ENCODE data around the gene KCNAB2.

The KCNAB2 gene

DNA sequence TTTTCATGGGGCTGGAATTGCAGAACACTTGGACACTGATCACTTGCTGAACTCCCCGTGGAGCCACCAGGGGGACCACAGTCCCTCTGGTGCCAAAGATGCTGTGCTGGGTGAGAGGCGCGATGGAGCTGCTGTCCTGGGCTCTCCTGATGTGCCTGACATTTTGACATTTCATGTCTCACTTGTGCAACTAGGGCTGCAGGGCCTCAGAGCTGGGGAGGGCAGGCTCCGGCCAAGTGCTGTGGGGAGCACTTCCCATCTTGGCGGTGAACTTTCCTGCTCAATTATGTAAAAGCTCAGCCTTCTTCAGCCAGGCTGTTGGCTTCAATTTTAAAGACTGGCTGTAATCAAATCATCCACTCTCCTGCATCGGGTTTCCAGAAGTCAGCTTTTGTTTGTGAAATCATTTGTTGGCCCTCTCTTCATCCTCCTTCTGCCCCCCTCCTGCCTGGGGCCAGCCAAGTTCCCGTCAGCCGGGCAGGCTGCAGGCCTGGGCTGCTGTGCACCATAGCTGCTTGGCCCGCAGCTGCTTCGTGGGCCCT lies 36.8 kb downstream of the KCNAB2 start:
- no peak overlapping the region for H3K4me3 Mint-ChIP-seq
- H3K27me3 Mint-ChIP-seq = no peaks in the 10 kb centered on the region
- DNase-seq (ENCODE audit: low spot score in 2 of 2) = no peak
- H3K36me3 Mint-ChIP-seq = peaks cover 23% of the 10 kb centered on the region
- no peak overlapping the region for H3K27ac Mint-ChIP-seq
- no peak for ATAC-seq (ENCODE audit: low read depth)
- H3K4me1 Mint-ChIP-seq = no peaks in the 10 kb centered on the region
- no peaks in the 10 kb centered on the region for H3K9me3 Mint-ChIP-seq

DNA sequence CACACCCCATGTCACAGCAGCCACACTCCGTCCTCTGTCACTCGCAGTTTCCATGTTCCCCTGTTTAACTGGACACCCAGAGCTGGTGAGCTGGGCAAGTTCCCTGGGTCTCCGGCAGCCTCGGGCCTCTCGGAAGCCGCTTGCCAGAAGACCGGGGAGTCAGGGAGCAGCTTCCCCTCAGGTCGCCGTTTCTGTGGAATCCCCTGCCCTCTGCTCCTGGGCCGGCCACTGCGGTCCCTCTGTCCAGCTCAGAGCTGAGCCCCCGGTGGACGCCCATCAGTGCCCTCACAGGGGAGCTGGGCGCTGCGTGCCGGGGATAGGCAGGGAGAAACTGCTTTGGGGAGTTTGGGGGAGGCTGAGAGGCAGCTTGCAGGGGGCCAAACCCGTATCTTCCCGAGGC lies 37.7 kb downstream of the KCNAB2 start:
- Mint-ChIP-seq H3K27ac (no peak overlapping the region), H3K4me1 (no peaks in the 10 kb centered on the region), H3K36me3 (peaks cover 21% of the 10 kb centered on the region)

DNA sequence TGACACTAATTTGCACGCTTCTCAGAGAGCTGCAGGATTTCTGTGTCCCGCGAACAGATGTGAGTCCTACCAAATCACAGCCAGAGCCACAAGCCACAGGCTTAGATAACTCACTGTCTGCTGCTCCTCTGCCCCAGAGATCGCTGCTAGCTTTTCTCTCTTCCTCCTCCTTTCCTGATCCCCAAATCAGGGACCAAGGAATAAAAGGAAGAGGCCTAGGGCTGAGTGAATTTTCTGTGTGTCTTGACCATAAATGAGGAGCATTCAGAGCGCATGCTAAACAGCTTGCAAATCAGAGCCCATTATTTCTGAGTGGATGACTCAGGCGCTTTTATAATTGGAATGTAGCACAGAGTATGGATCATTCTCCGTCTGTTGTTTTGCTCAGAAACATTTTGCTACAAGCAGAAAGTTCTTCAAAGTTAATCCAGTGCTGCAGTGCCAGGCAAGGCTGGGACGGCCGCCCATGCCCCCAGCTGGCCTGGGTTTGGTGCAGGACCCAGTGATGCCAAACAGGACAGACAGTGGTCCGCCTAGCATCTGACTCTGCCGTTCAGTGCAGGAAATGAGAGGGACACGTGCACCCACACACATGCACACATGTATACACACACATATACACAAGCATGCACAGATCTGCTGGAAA lies 38.2 kb downstream of the KCNAB2 start:
- Mint-ChIP-seq H3K27me3 (no peaks in the 10 kb centered on the region), H3K4me3 (no peak overlapping the region), H3K4me1 (no peaks in the 10 kb centered on the region), H3K36me3 (peaks cover 19% of the 10 kb centered on the region), H3K9me3 (no peaks in the 10 kb centered on the region), H3K27ac (no peak overlapping the region)
- ATAC-seq (ENCODE audit: low read depth) (no peak), DNase-seq (ENCODE audit: low spot score in 2 of 2) (no peak)

More for the DNA sequence above, 37.7 kb downstream of the KCNAB2 start:
- ATAC-seq (ENCODE audit: low read depth) = no peak
- no peak overlapping the region for H3K4me3 Mint-ChIP-seq
- no peak for DNase-seq (ENCODE audit: low spot score in 2 of 2)
- no peaks in the 10 kb centered on the region for H3K9me3 Mint-ChIP-seq
- H3K27me3 Mint-ChIP-seq = no peaks in the 10 kb centered on the region

DNA sequence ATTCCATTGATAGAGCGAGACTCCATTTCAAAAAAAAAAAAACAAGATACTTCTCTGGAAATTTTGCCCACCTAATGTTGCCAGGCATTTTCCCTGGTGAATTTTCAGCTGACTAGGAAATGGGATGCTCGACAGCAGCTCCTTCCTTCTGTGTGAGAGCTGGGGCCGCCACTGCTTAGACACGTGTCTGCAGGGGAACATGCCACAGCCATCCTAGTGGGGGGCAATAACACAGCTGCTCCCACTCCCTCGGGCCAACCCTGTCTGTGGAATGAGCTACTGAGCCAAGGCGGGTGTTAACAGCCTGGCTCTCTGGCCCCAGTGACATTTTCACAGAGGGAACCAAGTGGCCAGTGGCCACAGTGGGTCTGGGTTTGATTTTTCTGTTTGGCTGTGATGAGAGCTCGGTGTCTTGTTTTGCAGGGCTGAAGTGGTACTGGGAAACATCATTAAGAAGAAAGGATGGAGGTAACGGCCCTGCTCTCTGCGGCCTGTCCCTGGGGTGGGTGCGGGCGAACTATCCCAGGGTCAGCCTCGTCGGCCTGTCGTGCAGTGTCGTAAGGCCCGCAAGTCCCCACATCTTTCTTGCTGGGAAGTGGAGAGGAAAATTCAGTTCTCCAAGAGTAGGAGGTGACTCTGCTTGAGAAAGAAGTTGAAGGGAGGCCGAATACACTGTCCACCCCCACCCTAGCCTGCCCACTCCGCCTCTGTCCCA lies 39.2 kb downstream of the KCNAB2 start:
- ATAC-seq (ENCODE audit: low read depth) = no peak
- Mint-ChIP-seq H3K4me3 (no peak overlapping the region), H3K4me1 (no peaks in the 10 kb centered on the region), H3K27ac (no peak overlapping the region), H3K27me3 (no peaks in the 10 kb centered on the region), H3K36me3 (peaks cover 14% of the 10 kb centered on the region), H3K9me3 (no peaks in the 10 kb centered on the region)
- DNase-seq (ENCODE audit: low spot score in 2 of 2) = no peak

DNA sequence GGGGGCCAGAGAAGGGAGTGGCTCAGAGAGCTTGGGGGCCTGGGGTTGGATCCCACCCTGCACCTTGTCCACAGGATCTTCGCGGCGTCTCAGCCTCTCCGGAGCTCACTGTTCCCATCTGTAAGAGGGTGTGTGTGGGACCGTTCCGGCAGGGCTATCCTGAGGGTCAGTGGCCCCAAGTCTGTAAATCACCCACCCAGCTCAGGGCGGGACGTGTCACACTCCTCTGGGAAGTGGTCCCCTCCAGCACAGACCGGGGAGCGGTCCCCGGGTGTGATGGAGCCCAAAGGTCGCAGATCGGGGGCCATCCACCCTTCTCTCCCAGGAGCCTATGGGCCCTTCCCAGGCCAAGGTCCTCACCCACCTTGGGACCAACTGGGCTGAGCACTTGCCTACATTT lies 40.0 kb downstream of the KCNAB2 start:
- H3K36me3 Mint-ChIP-seq = peaks cover 13% of the 10 kb centered on the region
- no peak overlapping the region for H3K4me3 Mint-ChIP-seq
- no peaks in the 10 kb centered on the region for H3K27me3 Mint-ChIP-seq
- no peaks in the 10 kb centered on the region for H3K9me3 Mint-ChIP-seq
- H3K27ac Mint-ChIP-seq = no peak overlapping the region
- no peak for ATAC-seq (ENCODE audit: low read depth)
- H3K4me1 Mint-ChIP-seq = no peaks in the 10 kb centered on the region
- no peak for DNase-seq (ENCODE audit: low spot score in 2 of 2)

DNA sequence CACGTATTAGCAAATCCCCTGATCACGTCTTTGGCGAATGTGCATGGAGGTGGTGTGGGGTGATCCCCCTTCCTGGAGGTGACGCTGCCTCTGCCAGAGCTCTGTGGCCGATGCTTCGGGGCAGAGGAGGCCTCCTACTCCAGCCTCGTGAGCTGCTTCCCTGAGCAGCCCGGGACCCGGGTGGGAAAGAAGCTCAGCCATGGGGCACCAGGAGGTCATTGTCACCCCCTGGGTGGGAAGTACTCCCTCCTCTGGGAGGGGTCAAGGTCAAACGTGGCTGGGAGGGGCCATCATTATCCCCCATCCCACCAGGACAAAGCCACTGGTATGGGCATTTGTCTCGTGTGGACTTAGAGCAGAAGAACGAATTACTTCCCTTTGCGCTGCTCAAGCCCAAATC lies 40.7 kb downstream of the KCNAB2 start:
- Mint-ChIP-seq H3K4me3 (no peak overlapping the region), H3K9me3 (no peaks in the 10 kb centered on the region), H3K4me1 (no peaks in the 10 kb centered on the region), H3K27me3 (no peaks in the 10 kb centered on the region), H3K27ac (no peak overlapping the region), H3K36me3 (peaks cover 15% of the 10 kb centered on the region)
- DNase-seq (ENCODE audit: low spot score in 2 of 2) = no peak
- ATAC-seq (ENCODE audit: low read depth) = no peak

DNA sequence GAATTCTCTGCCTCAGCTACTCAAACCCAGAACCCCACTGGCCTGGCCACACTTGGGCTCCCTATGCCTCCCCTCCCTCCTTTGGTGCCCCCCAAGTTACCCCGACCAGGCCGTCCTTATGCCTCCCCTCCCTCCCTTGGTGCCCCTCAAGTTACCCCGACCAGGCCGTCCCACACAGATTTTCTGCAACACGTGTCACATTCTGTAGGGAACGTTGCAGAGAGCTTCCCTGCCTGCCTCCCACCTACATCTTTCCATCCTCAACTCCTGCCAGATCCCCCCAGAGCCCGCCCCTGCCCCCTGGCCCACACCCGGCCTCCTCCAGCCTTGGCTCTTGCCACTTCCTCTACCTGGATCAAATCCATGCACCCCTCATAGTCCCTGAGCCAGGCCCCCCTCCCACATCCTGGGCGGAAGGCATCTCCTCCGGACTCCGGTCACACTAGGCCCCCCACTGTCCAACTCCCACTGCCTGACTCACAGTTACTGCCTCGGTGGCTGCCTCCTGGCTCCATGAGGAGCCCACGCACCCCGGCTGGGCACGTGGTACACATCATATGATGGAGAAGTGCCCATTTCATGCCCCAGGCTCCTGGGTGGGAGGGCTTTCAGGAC lies 41.2 kb downstream of the KCNAB2 start:
- Mint-ChIP-seq H3K4me3 (no peak overlapping the region), H3K27ac (no peak overlapping the region), H3K9me3 (no peaks in the 10 kb centered on the region), H3K4me1 (no peaks in the 10 kb centered on the region), H3K36me3 (peaks cover 13% of the 10 kb centered on the region), H3K27me3 (no peaks in the 10 kb centered on the region)
- DNase-seq (ENCODE audit: low spot score in 2 of 2) (no peak), ATAC-seq (ENCODE audit: low read depth) (no peak)

DNA sequence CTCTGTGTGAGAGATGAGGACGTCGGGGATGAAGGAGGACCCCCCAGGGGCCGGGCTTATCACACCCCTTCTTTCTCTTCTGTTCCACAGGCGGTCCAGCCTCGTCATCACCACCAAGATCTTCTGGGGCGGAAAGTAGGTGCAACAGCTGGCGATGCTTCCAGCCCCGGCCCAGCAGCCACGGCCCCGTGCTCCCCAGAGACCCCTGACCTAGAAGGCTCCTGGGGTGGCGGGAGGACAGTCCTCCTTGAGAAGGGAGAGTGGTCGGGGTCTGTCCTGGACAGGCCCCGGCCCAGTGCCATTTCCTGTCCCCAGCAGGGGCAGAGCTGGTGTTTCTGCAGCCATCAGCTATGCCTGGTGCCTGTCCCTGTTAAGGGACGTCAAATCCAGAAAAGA lies 41.7 kb downstream of the KCNAB2 start:
- Mint-ChIP-seq H3K4me1 (no peaks in the 10 kb centered on the region), H3K4me3 (no peak overlapping the region), H3K27ac (no peak overlapping the region), H3K36me3 (peaks cover 13% of the 10 kb centered on the region), H3K9me3 (no peaks in the 10 kb centered on the region), H3K27me3 (no peaks in the 10 kb centered on the region)
- DNase-seq (ENCODE audit: low spot score in 2 of 2) (no peak), ATAC-seq (ENCODE audit: low read depth) (no peak)

DNA sequence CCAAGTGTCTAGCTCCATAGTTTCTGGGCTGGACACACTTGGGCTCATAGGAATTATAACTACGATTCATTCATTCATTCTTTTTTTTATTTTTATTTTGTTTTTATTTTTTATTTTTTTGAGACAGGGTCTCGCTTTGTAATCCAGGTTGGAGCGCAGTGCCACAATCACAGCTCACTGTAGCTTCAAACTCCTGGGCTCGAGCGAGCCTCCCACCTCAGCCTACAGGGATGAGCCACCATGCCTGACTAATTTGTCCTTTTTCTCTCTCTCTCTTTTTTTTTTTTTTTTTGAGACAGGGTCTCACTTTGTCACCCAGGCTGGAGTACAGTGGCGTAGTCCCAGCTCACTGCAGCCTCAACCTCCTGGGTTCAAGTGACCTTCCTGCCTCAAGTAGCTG lies 42.3 kb downstream of the KCNAB2 start:
- Mint-ChIP-seq H3K27me3 (no peaks in the 10 kb centered on the region), H3K27ac (no peak overlapping the region), H3K4me3 (no peak overlapping the region), H3K36me3 (peaks cover 13% of the 10 kb centered on the region), H3K4me1 (no peaks in the 10 kb centered on the region), H3K9me3 (no peaks in the 10 kb centered on the region)
- ATAC-seq (ENCODE audit: low read depth) (no peak), DNase-seq (ENCODE audit: low spot score in 2 of 2) (no peak)

DNA sequence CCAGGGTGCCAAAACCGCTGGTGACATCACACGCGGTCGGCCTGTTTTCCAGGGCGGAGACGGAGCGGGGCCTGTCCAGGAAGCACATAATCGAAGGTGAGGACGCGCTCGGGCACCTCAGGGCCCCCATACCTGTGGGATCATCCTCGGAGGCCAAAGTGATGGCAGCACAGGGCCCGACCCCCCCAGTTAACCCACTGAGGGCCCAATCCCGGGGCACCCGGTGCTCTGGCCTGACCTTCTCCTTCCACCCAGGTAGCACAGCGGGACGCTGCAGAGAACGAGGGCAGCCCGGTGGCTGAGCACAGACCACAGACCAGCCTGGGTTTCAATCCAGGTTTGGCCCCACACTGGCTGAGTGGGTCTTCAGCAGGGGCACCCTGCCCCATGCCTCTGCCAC lies 43.3 kb downstream of the KCNAB2 start:
- peaks cover 13% of the 10 kb centered on the region for H3K36me3 Mint-ChIP-seq
- H3K27me3 Mint-ChIP-seq = no peaks in the 10 kb centered on the region
- no peak for ATAC-seq (ENCODE audit: low read depth)
- no peaks in the 10 kb centered on the region for H3K4me1 Mint-ChIP-seq
- H3K27ac Mint-ChIP-seq = no peak overlapping the region
- no peak overlapping the region for H3K4me3 Mint-ChIP-seq
- DNase-seq (ENCODE audit: low spot score in 2 of 2) = no peak
- no peaks in the 10 kb centered on the region for H3K9me3 Mint-ChIP-seq

DNA sequence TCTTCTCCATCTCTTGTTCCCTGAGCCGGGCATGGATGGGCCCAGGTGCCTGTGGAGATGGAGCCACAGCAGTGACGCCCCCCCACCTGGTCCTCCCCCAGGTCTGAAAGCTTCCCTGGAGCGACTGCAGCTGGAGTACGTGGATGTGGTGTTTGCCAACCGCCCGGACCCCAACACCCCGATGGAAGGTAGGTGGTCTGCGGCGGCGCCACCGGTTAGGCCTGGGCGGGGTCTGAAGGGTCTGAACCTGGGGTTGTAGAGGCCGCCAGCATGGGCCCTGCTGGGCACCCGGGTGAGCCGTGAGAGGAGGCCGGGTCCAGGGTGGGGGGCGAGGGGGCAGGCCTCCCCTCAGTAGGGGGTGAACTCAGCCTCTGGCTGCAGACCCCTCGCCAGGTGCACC lies 44.6 kb downstream of the KCNAB2 start:
- DNase-seq (ENCODE audit: low spot score in 2 of 2) = no peak
- no peak overlapping the region for H3K4me3 Mint-ChIP-seq
- H3K36me3 Mint-ChIP-seq = peaks cover 14% of the 10 kb centered on the region
- ATAC-seq (ENCODE audit: low read depth) = no peak
- H3K9me3 Mint-ChIP-seq = no peaks in the 10 kb centered on the region
- no peaks in the 10 kb centered on the region for H3K4me1 Mint-ChIP-seq
- H3K27me3 Mint-ChIP-seq = no peaks in the 10 kb centered on the region
- H3K27ac Mint-ChIP-seq = no peak overlapping the region

DNA sequence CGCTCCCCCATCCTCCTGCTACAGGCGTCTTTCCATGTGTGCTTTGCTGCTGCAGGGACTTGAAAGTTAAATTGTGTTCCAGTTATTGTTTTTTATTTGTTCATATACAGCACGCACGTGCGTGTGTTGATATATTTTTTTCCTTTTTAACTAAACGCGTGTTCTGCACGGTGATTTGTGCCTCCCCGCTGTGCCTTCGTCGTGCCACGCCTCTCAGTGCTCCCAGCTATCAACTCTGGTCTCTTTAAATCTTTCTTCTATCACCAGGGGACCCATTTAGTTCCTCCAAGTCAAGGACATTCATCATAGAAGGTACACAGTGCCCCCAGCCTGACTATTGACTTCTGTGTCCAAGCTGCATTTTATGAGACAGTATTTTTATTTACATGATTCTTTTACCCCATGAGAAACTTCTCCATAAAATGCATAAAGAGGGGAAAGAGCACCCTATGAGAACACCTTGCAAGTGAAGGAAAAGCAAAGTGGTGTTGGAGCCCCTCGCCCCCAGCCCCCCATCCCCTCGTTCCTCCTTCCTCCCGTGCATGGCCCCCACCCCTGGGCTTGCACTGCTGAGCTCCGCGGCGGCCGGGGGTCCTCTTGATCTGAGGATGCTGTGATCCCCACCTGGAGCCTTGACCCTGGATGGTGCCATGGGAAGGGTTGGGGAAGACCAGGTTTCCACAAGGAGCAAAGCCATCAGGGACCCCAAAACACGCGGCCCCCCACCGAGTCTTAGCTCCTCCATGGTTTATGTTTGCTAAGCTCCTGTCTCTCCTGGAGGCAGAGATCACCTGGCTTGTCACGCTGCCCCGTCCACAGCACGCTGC lies 45.5 kb downstream of the KCNAB2 start:
- H3K27me3 Mint-ChIP-seq = no peaks in the 10 kb centered on the region

DNA sequence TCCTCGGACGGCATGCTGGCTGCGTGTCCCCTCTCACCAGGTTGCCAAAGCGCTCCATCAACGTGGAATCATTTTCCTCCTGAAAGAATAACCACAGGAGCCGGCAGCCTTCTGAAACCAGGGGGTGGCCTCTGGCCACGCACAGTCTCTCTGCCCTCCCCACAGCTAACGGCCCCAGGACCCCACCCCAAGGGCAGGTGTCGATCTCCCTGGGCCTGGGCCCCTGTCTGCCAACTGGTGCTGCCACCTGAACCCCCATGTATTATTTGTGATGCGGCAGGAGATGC lies 46.1 kb downstream of the KCNAB2 start:
- no peaks in the 10 kb centered on the region for H3K27me3 Mint-ChIP-seq
- H3K27ac Mint-ChIP-seq = no peak overlapping the region
- H3K9me3 Mint-ChIP-seq = no peaks in the 10 kb centered on the region
- peaks cover 14% of the 10 kb centered on the region for H3K36me3 Mint-ChIP-seq
- ATAC-seq (ENCODE audit: low read depth) = no peak
- no peaks in the 10 kb centered on the region for H3K4me1 Mint-ChIP-seq
- no peak overlapping the region for H3K4me3 Mint-ChIP-seq
- no peak for DNase-seq (ENCODE audit: low spot score in 2 of 2)

More for the DNA sequence above, 45.5 kb downstream of the KCNAB2 start:
- Mint-ChIP-seq H3K36me3 (peaks cover 14% of the 10 kb centered on the region), H3K4me1 (no peaks in the 10 kb centered on the region), H3K4me3 (no peak overlapping the region), H3K9me3 (no peaks in the 10 kb centered on the region), H3K27ac (no peak overlapping the region)
- no peak for DNase-seq (ENCODE audit: low spot score in 2 of 2)
- ATAC-seq (ENCODE audit: low read depth) = no peak

DNA sequence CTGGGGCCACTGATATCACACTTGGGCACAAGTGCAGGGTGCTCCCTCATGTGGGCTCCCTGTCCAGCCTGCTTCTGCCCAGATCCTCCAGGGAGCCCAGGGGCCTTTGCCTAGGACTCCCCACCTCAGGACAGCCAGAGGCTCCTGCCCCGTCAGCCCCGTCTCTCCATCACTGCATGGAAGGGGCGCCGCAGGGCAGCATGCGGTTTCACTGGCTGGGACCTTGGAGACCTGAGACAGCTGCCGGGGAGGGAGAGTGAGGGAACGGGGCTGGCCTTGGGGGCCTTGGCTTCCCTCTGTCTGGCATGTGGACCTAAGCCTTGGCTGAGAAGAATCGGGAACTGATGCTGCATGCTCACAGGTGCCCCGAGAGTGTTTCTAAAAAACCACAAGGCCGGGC lies 46.5 kb downstream of the KCNAB2 start:
- Mint-ChIP-seq H3K4me3 (no peak overlapping the region), H3K27ac (no peak overlapping the region), H3K4me1 (no peaks in the 10 kb centered on the region), H3K36me3 (peaks cover 11% of the 10 kb centered on the region), H3K9me3 (no peaks in the 10 kb centered on the region), H3K27me3 (no peaks in the 10 kb centered on the region)
- DNase-seq (ENCODE audit: low spot score in 2 of 2) (no peak), ATAC-seq (ENCODE audit: low read depth) (no peak)
